ENCODE results near the gene RNF222.

RNF222 gene

GRCh38 chr17:8426094-8426720 is 28.6 kb upstream of the RNF222 start:
- H3K27ac ChIP-seq = no peak overlapping the region
- TF ChIP-seq ZFX (IDR thresholded peaks at IDR 0.05) (no peak), CTCF (conservative IDR thresholded peaks at IDR 0.05) (no peak)

- no peak overlapping the region for H3K27ac ChIP-seq
- TF ChIP-seq ZFX (IDR thresholded peaks at IDR 0.05) (no peak), CTCF (conservative IDR thresholded peaks at IDR 0.05) (no peak)
These were observed 23.9 kb upstream of the RNF222 start for GRCh38 chr17:8421571-8421970.

GRCh38 chr17:8420041-8420934 is 22.7 kb upstream of the RNF222 start:
- peak overlapping the region; percentile 17; the same call in 1 of the 2 replicates for H3K27ac ChIP-seq
- TF ChIP-seq CTCF (conservative IDR thresholded peaks at IDR 0.05) = no peak
- no peak for TF ChIP-seq ZFX (IDR thresholded peaks at IDR 0.05)

GRCh38 chr17:8419305-8419704 is 21.7 kb upstream of the RNF222 start:
- no peak overlapping the region for H3K27ac ChIP-seq
- TF ChIP-seq CTCF (conservative IDR thresholded peaks at IDR 0.05) (no peak), ZFX (IDR thresholded peaks at IDR 0.05) (no peak)

- H3K27ac ChIP-seq = no peak overlapping the region
- no peak for TF ChIP-seq CTCF (conservative IDR thresholded peaks at IDR 0.05)
- no peak for TF ChIP-seq ZFX (IDR thresholded peaks at IDR 0.05)
These were observed 20.8 kb upstream of the RNF222 start for GRCh38 chr17:8418471-8418870.

GRCh38 chr17:8417806-8418205 is 20.2 kb upstream of the RNF222 start:
- TF ChIP-seq ZFX (IDR thresholded peaks at IDR 0.05) (no peak), CTCF (conservative IDR thresholded peaks at IDR 0.05) (no peak)
- H3K27ac ChIP-seq = no peak overlapping the region

GRCh38 chr17:8413938-8414337 is 16.3 kb upstream of the RNF222 start:
- H3K27ac ChIP-seq = no peak overlapping the region
- TF ChIP-seq CTCF (conservative IDR thresholded peaks at IDR 0.05) (no peak), ZFX (IDR thresholded peaks at IDR 0.05) (no peak)
